Kidney epithelial cell (primary cell): Measurements from ENCODE around the gene RASA1. TPM values are rescaled to one million over a fixed set of nuclear protein-coding genes. Genes with fewer than 3 reads are reported as not detected.
A peak's percentile ranks its signal among the peaks of the same experiment; 100 is the strongest.

Experiments
- DNase-seq: peaks from one replicate; pipeline ENCODE4 v3.0.0-alpha.2; 2010; ENCODE audit warnings: low read depth
- H3K27me3 ChIP-seq: 2 replicates; pipeline ENCODE4 v1.6.0; 2011; ENCODE audit warnings: low read length; ENCODE audit not compliant: control insufficient read depth, insufficient read depth
- H3K36me3 ChIP-seq: 2 replicates; pipeline ENCODE4 v1.5.1; 2011; ENCODE audit warnings: low read length; ENCODE audit not compliant: control insufficient read depth, insufficient read depth
- H3K4me3 ChIP-seq: 2 replicates; pipeline ENCODE4 v1.5.1; 2011; ENCODE audit warnings: low read depth, mild to moderate bottlenecking, control low read depth, low read length
- total RNA-seq: library from RNA; depleted of rRNA; stranded (reverse); fragments of >200 nt; gene quantifications from 2 replicates; pipeline ENCODE4 v1.2.3, GENCODE V29; 2015
- TF ChIP-seq, protein P1 (sequence below): IDR thresholded peaks from 2 replicates; pipeline ENCODE4 v1.5.1; 2011; ENCODE audit warnings: mild to moderate bottlenecking, moderate library complexity, low read length, control low read depth, inconsistent platforms; ENCODE audit not compliant: insufficient read depth, poor library complexity, severe bottlenecking

RASA1 gene
- total RNA-seq, 1 donor from 2014 or later: 42.8 TPM

DNA sequence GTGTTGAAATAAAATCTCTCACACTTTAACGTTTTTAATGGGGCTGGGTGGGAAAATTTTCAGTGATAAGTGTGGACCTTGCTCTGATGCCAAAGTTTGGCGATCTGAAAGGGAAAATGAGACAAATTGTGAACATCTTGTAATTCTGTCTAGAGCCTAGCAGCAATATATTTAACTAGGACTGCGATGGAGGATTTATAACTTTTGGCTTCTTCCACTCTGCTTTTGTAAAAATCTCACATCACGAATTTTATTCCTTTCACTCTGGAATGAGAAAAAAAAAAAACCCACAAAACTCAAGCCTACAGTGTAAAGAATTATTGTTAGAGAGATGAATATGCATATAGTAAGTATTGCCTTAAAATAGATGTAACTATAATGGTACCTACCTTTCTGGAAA lies 125.1 kb downstream of the RASA1 start:
- H3K36me3 ChIP-seq: peaks cover 3% of the 10 kb centered on the region
- no peak overlapping the region for H3K4me3 ChIP-seq
- TF ChIP-seq, protein P1, sequence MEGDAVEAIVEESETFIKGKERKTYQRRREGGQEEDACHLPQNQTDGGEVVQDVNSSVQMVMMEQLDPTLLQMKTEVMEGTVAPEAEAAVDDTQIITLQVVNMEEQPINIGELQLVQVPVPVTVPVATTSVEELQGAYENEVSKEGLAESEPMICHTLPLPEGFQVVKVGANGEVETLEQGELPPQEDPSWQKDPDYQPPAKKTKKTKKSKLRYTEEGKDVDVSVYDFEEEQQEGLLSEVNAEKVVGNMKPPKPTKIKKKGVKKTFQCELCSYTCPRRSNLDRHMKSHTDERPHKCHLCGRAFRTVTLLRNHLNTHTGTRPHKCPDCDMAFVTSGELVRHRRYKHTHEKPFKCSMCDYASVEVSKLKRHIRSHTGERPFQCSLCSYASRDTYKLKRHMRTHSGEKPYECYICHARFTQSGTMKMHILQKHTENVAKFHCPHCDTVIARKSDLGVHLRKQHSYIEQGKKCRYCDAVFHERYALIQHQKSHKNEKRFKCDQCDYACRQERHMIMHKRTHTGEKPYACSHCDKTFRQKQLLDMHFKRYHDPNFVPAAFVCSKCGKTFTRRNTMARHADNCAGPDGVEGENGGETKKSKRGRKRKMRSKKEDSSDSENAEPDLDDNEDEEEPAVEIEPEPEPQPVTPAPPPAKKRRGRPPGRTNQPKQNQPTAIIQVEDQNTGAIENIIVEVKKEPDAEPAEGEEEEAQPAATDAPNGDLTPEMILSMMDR: no peak
- no peak for DNase-seq
- no peaks in the 10 kb centered on the region for H3K27me3 ChIP-seq

DNA sequence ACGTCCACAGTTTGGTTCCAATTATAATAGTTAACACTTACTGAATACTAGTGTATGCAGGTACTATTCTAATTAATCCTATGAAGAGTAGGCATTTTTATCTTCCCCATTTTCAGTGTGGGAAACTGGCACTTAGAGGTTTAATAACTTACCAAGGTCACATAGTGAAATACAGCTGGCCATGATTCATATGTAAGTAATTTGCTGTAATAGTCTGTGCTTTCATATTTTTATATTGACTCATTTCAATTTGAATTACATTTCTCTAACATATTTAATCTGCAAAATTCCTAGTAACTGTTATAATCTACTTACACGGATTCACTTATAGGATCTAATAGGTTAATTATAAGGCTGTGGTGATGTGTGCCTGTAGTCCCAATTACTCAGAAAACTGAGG lies 125.6 kb downstream of the RASA1 start:
- Histone ChIP-seq H3K36me3 (peaks cover 3% of the 10 kb centered on the region), H3K27me3 (no peaks in the 10 kb centered on the region), H3K4me3 (no peak overlapping the region)
- peak; percentile 56 for DNase-seq
- TF ChIP-seq, protein P1: no peak

DNA sequence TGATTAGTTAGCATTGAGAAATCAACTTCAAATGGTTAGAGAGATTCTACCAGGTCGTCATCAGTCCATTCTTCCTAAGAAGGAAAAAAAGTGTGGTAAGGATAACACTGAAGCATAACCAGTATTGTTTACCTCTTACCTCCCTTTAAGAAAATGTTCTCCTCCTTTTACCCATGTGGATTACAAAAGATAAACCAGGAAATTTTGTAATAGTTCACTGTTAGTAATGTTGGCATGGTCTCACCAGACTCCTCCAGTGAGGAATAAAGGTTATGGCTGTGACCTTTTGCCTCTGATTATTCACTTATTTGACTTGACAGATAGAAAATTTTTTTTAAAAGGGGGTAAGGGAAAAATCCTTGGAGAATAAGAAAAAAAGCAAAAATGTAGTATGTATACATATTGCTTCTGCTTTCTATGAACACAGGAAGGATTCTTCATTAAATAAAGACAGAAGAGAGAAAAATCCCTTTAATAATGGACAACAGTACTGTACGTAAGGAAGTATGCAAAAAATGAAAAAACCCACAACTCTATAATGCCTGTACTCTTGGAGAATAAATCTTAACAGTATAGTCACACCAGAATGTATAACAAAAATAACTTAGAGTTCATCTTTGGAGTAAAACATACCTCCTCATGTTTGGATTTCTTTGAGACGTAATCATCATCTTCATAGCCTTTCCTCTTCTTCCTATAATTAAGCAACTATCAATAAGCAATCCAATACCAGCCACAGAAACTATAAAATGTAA lies 126.9 kb downstream of the RASA1 start:
- Histone ChIP-seq H3K4me3 (no peak overlapping the region), H3K36me3 (peaks cover 3% of the 10 kb centered on the region), H3K27me3 (no peaks in the 10 kb centered on the region)
- peak; percentile 29 for DNase-seq
- TF ChIP-seq, protein P1: no peak

DNA sequence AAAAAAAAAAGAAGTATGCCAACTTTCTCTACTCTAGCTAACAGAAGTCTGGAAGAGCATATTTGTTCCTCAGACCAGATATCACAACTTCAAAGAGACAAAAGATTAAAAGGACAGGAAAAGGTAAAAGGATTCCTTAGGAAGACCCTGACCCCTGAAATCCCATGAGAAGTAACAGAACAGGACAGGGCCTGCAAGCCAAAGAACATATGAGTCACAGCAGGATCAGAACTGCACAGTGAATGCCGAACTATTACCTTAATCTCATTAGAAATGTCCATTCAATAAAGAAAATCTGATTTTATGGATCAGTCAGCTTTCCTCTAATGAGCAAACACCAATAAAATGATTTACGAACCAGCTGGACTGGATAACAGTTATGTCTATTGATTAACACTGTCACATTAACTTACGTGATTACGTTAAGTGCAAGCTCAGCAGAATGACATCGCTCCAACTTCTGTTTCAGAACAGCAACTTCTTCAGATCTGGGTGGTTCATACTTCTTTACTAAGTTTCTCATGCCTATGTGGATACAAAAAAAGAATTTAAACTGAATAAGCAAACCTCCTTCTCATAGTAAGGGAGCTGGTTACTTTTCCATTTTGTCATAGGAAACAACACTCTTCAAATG lies 131.4 kb downstream of the RASA1 start:
- DNase-seq: no peak
- Histone ChIP-seq H3K27me3 (no peaks in the 10 kb centered on the region), H3K4me3 (no peak overlapping the region), H3K36me3 (peaks cover 2% of the 10 kb centered on the region)
- TF ChIP-seq, protein P1: no peak

DNA sequence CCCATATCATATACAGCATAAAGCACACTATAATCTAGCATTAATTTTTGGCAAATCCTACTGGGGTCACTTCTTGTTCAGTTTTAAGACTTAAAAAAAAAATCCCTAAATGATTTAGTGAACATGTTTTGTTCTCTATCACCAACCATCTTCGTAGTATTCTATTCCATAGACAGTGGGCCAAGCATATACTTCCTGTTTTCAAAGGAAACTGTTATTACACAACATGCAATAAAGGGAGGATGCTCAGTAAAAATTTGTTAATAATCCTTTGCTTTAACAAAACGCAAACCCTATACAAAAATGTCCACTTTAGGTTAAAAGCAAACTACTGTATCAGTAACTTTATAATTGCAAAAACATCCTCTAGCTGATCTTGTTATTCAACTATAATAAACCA lies 132.0 kb downstream of the RASA1 start:
- DNase-seq: no peak
- no peak overlapping the region for H3K4me3 ChIP-seq
- TF ChIP-seq, protein P1: no peak
- no peaks in the 10 kb centered on the region for H3K27me3 ChIP-seq
- H3K36me3 ChIP-seq: peaks cover 2% of the 10 kb centered on the region
